ENCODE data around the gene TMEM150C. TPM values are rescaled to one million over a fixed set of nuclear protein-coding genes. Genes with fewer than 3 reads are reported as not detected.

TMEM150C gene
- total RNA-seq, 1 donor from 2014 or later, result 0.95 TPM

- Mint-ChIP-seq H3K27me3 (ENCODE audit: low read depth, unreplicated experiment) (no peaks in the 10 kb centered on the region), H3K36me3 (ENCODE audit: low read depth, unreplicated experiment) (peaks cover 6% of the 10 kb centered on the region)
Measured at GRCh38 chr4:82439088-82439487, 122.7 kb downstream of the TMEM150C start.

GRCh38 chr4:82437285-82438005 is 124.3 kb downstream of the TMEM150C start:
- FAIRE-seq (no peak), DNase-seq (ENCODE audit: low read depth) (peak; percentile 16)
- H3K27me3 ChIP-seq (ENCODE audit: insufficient read depth, low read length), result no peaks in the 10 kb centered on the region
- TF ChIP-seq, protein P1, sequence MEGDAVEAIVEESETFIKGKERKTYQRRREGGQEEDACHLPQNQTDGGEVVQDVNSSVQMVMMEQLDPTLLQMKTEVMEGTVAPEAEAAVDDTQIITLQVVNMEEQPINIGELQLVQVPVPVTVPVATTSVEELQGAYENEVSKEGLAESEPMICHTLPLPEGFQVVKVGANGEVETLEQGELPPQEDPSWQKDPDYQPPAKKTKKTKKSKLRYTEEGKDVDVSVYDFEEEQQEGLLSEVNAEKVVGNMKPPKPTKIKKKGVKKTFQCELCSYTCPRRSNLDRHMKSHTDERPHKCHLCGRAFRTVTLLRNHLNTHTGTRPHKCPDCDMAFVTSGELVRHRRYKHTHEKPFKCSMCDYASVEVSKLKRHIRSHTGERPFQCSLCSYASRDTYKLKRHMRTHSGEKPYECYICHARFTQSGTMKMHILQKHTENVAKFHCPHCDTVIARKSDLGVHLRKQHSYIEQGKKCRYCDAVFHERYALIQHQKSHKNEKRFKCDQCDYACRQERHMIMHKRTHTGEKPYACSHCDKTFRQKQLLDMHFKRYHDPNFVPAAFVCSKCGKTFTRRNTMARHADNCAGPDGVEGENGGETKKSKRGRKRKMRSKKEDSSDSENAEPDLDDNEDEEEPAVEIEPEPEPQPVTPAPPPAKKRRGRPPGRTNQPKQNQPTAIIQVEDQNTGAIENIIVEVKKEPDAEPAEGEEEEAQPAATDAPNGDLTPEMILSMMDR (IDR thresholded peaks at IDR 0.05; ENCODE audit: insufficient read depth, low read depth, low read length), result no peak
- TF ChIP-seq EZH2 (IDR thresholded peaks at IDR 0.05; ENCODE audit: insufficient read depth, low read length), result no peak
- H3K4me1 ChIP-seq (ENCODE audit: insufficient read depth, low read length), result peaks cover 7% of the 10 kb centered on the region
- no peaks in the 10 kb centered on the region for H3K9me3 Mint-ChIP-seq (ENCODE audit: unreplicated experiment)
- H3K27ac Mint-ChIP-seq (ENCODE audit: unreplicated experiment), result peak overlapping the region; percentile 82
- H2AFZ ChIP-seq (ENCODE audit: low read depth, low read length), result no peak overlapping the region
- peaks cover 19% of the 10 kb centered on the region for H3K4me1 Mint-ChIP-seq (ENCODE audit: low read depth, unreplicated experiment)
- no peaks in the 10 kb centered on the region for H3K27me3 Mint-ChIP-seq (ENCODE audit: low read depth, unreplicated experiment)
- no peak overlapping the region for H3K4me3 ChIP-seq (ENCODE audit: insufficient read depth, low read depth, low read length)
- H3K27ac ChIP-seq (ENCODE audit: low read depth, low read length), result no peak overlapping the region
- no peaks in the 10 kb centered on the region for H3K9me3 ChIP-seq (ENCODE audit: insufficient read depth, low read depth, low read length)
- no peak overlapping the region for H3K9ac ChIP-seq (ENCODE audit: low read length)
- peaks cover 99% of the 10 kb centered on the region for H3K79me2 ChIP-seq (ENCODE audit: insufficient read depth, low read length)
- H3K4me2 ChIP-seq (ENCODE audit: low read length), result no peak overlapping the region
- H3K4me3 Mint-ChIP-seq (ENCODE audit: unreplicated experiment), result peak overlapping the region; percentile 36
- no peaks in the 10 kb centered on the region for H3K36me3 ChIP-seq (ENCODE audit: insufficient read depth, low read length)
- peaks cover 71% of the 10 kb centered on the region for H4K20me1 ChIP-seq (ENCODE audit: insufficient read depth, low read length)
- H3K36me3 Mint-ChIP-seq (ENCODE audit: low read depth, unreplicated experiment), result peaks cover 6% of the 10 kb centered on the region

More at GRCh38 chr4:82439088-82439487, 122.7 kb downstream of the TMEM150C start:
- H3K9me3 ChIP-seq (ENCODE audit: insufficient read depth, low read depth, low read length), result no peaks in the 10 kb centered on the region
- H4K20me1 ChIP-seq (ENCODE audit: insufficient read depth, low read length), result peaks cover 55% of the 10 kb centered on the region
- Mint-ChIP-seq H3K27ac (ENCODE audit: unreplicated experiment) (no peak overlapping the region), H3K4me1 (ENCODE audit: low read depth, unreplicated experiment) (peaks cover 13% of the 10 kb centered on the region), H3K9me3 (ENCODE audit: unreplicated experiment) (no peaks in the 10 kb centered on the region), H3K4me3 (ENCODE audit: unreplicated experiment) (no peak overlapping the region)
- H3K4me2 ChIP-seq (ENCODE audit: low read length), result no peak overlapping the region
- H3K79me2 ChIP-seq (ENCODE audit: insufficient read depth, low read length), result peaks cover 96% of the 10 kb centered on the region
- no peak overlapping the region for H3K9ac ChIP-seq (ENCODE audit: low read length)
- no peak for TF ChIP-seq EZH2 (IDR thresholded peaks at IDR 0.05; ENCODE audit: insufficient read depth, low read length)
- TF ChIP-seq, protein P1 (IDR thresholded peaks at IDR 0.05; ENCODE audit: insufficient read depth, low read depth, low read length), result no peak
- H2AFZ ChIP-seq (ENCODE audit: low read depth, low read length), result no peak overlapping the region
- no peak overlapping the region for H3K27ac ChIP-seq (ENCODE audit: low read depth, low read length)
- H3K4me3 ChIP-seq (ENCODE audit: insufficient read depth, low read depth, low read length), result no peak overlapping the region
- no peak for FAIRE-seq
- H3K27me3 ChIP-seq (ENCODE audit: insufficient read depth, low read length), result no peaks in the 10 kb centered on the region
- peaks cover 7% of the 10 kb centered on the region for H3K4me1 ChIP-seq (ENCODE audit: insufficient read depth, low read length)
- no peaks in the 10 kb centered on the region for H3K36me3 ChIP-seq (ENCODE audit: insufficient read depth, low read length)
- DNase-seq (ENCODE audit: low read depth), result no peak

GRCh38 chr4:82436780-82437179 is 125.0 kb downstream of the TMEM150C start:
- peaks cover 99% of the 10 kb centered on the region for H3K79me2 ChIP-seq (ENCODE audit: insufficient read depth, low read length)
- Mint-ChIP-seq H3K4me3 (ENCODE audit: unreplicated experiment) (no peak overlapping the region), H3K36me3 (ENCODE audit: low read depth, unreplicated experiment) (peaks cover 5% of the 10 kb centered on the region), H3K9me3 (ENCODE audit: unreplicated experiment) (no peaks in the 10 kb centered on the region), H3K27ac (ENCODE audit: unreplicated experiment) (peak overlapping the region; percentile 82), H3K27me3 (ENCODE audit: low read depth, unreplicated experiment) (no peaks in the 10 kb centered on the region), H3K4me1 (ENCODE audit: low read depth, unreplicated experiment) (peaks cover 19% of the 10 kb centered on the region)
- FAIRE-seq, result no peak
- no peak for TF ChIP-seq EZH2 (IDR thresholded peaks at IDR 0.05; ENCODE audit: insufficient read depth, low read length)
- TF ChIP-seq, protein P1 (IDR thresholded peaks at IDR 0.05; ENCODE audit: insufficient read depth, low read depth, low read length), result no peak
- H3K27ac ChIP-seq (ENCODE audit: low read depth, low read length), result no peak overlapping the region
- H3K27me3 ChIP-seq (ENCODE audit: insufficient read depth, low read length), result no peaks in the 10 kb centered on the region
- no peak overlapping the region for H3K9ac ChIP-seq (ENCODE audit: low read length)
- no peak overlapping the region for H3K4me2 ChIP-seq (ENCODE audit: low read length)
- peaks cover 77% of the 10 kb centered on the region for H4K20me1 ChIP-seq (ENCODE audit: insufficient read depth, low read length)
- H3K9me3 ChIP-seq (ENCODE audit: insufficient read depth, low read depth, low read length), result no peaks in the 10 kb centered on the region
- H2AFZ ChIP-seq (ENCODE audit: low read depth, low read length), result no peak overlapping the region
- H3K36me3 ChIP-seq (ENCODE audit: insufficient read depth, low read length), result no peaks in the 10 kb centered on the region
- no peak overlapping the region for H3K4me3 ChIP-seq (ENCODE audit: insufficient read depth, low read depth, low read length)
- no peak for DNase-seq (ENCODE audit: low read depth)
- peaks cover 7% of the 10 kb centered on the region for H3K4me1 ChIP-seq (ENCODE audit: insufficient read depth, low read length)
